Psoas muscle (tissue), 8 donors: ENCODE measurements around the gene UVSSA. TPM values are rescaled to one million over a fixed set of nuclear protein-coding genes. Genes with fewer than 3 reads are reported as not detected.

Experiments used
- ATAC-seq, 4 donors: fragments of 200-7000 bp; cut with Tn5 transposase; one replicate each; pipeline ENCODE4 v1.9.1; 2020; ENCODE audit warnings: moderate library complexity in 3 of 4, mild to moderate bottlenecking in 2 of 4
- DNase-seq, 2 donors: peaks; one replicate each; pipeline ENCODE4 v3.0.0-alpha.2; 2020
- H3K27ac ChIP-seq: fragments of 200-600 bp; one replicate; pipeline ENCODE4 v1.8.0; 2022
- H3K27me3 ChIP-seq, 3 donors: fragments of 200-600 bp in 1 of 3; one replicate each; pipeline versions ENCODE4 v1.6.1 to v1.8.0; 2013 to 2022; ENCODE audit warnings: low read length in 2 of 3, mild to moderate bottlenecking in 2 of 3, moderate library complexity in 1 of 3; ENCODE audit not compliant: insufficient read depth in 3 of 3
- H3K36me3 ChIP-seq, 2 donors: fragments of 200-600 bp in 1 of 2; one replicate each; pipeline versions ENCODE4 v1.6.1 to v1.8.0; 2013 to 2022; ENCODE audit warnings: low read depth in 1 of 2, mild to moderate bottlenecking in 1 of 2, moderate library complexity in 1 of 2; ENCODE audit not compliant: insufficient read depth in 1 of 2
- H3K4me1 ChIP-seq: fragments of 200-600 bp; one replicate; pipeline ENCODE4 v1.8.0; 2022
- H3K4me3 ChIP-seq: fragments of 200-600 bp; one replicate; pipeline ENCODE4 v1.8.0; 2022; ENCODE audit warnings: mild to moderate bottlenecking
- H3K9me3 ChIP-seq: fragments of 200-600 bp; one replicate; pipeline ENCODE4 v1.8.0; 2022
- WGBS, 3 donors: extraction: QIAGEN DNeasy Blood & Tissue Kit; methylation state at CpG; one replicate each; pipeline versions ENCODE4 v1.1.6 to v1.1.7; 2013; 5-methylcytosine and 5-hydroxymethylcytosine counted together
- intact Hi-C, 2 donors: fragments of 100-400 bp; cut with DNase I; formaldehyde crosslinking; loops; one replicate each; pipeline versions ENCODE4 v1.11.0 to v1.14.2; 2022
- polyA plus RNA-seq, 3 donors: library from polyadenylated mRNA; stranded (reverse); fragments of 200-250 nt; gene quantifications; one replicate each; pipeline ENCODE4 v1.2.3, GENCODE V29; 2013
- total RNA-seq, 4 donors: library from RNA; stranded (reverse); fragmentation: NEBNext Ultra II Directional in 2 of 4; extraction: Animal tissue kit (Norgen Biotek cat#: 25700) in 2 of 4; gene quantifications; one replicate each; pipeline versions ENCODE4 v1.2.1 to v1.2.4, GENCODE V29; 2021 to 2023
- TF ChIP-seq, protein P1 (sequence below): fragments of 200-600 bp; IDR thresholded peaks from one replicate; pipeline ENCODE4 v1.8.0; 2022; ENCODE audit warnings: antibody characterized with exemption
- donor health status: healthy with polysubstance abuse.
- donor health status: DM: no; HTN: no; CAD: no; lungs with moderate emphysema.
- donor health status: Bipolar disorder and iron deficiency.
- donor health status: healthy.
- donor health status: DM: yes; HTN: yes; CAD: no.
- donor health status: DM: no; HTN: no; CAD: no.
- donor health status: DM: no; HTN: no; CAD: no.
- donor health status: DM: yes; HTN: yes; CAD: no.

UVSSA gene
- total and polyA plus RNA-seq, 7 donors = 1.9 to 9.4 (median 7.7) TPM

DNA sequence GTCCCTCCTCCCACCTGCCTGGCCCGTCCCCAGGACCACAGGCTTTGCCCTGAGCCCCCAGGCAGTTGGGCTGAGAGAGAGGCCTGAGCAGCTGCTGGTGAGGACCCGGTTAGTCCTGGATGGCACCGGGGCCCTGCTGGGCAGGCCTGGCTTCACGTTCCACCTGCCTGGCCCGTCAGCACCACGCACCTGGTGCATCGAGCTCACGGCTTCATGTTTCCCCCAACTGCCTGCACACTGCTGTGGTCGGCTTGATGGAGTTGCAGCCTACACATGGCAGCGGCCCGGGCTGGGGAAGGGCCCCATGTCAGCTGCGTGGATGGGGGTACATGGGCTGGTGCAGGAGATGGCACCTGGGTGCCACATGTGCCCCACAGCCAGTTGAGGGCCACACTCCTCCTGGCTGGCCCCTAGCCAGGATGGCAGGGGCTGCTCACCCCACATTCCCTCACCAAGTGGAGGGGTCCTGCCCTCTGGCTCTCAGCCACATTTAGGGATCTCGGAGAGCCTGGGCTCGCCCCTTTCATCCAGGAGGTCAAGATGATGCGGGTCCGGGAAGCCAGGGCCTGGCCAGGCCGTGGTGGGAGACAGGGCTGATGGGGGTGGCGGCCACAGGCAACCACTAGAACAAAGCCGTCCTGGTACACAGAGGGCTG lies 30.7 kb downstream of the UVSSA start:
- H3K9me3 ChIP-seq = no peaks in the 10 kb centered on the region
- no peak overlapping the region for H3K27ac ChIP-seq
- no peak overlapping the region for H3K4me3 ChIP-seq
- H3K4me1 ChIP-seq = no peaks in the 10 kb centered on the region
- H3K27me3 ChIP-seq = no peaks in the 10 kb centered on the region
- DNase-seq (peak in 1 of 2 donors; percentile 10), ATAC-seq (no peak)
- 72 to 77% (median 76%) methylated on average over 19 of the region's 19 CpGs for WGBS, 3 donors
- intact Hi-C loops = no loop called here
- peaks cover 0 to 34% of the 10 kb centered on the region in 2 donors for H3K36me3 ChIP-seq
- TF ChIP-seq, protein P1, sequence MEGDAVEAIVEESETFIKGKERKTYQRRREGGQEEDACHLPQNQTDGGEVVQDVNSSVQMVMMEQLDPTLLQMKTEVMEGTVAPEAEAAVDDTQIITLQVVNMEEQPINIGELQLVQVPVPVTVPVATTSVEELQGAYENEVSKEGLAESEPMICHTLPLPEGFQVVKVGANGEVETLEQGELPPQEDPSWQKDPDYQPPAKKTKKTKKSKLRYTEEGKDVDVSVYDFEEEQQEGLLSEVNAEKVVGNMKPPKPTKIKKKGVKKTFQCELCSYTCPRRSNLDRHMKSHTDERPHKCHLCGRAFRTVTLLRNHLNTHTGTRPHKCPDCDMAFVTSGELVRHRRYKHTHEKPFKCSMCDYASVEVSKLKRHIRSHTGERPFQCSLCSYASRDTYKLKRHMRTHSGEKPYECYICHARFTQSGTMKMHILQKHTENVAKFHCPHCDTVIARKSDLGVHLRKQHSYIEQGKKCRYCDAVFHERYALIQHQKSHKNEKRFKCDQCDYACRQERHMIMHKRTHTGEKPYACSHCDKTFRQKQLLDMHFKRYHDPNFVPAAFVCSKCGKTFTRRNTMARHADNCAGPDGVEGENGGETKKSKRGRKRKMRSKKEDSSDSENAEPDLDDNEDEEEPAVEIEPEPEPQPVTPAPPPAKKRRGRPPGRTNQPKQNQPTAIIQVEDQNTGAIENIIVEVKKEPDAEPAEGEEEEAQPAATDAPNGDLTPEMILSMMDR = no peak

DNA sequence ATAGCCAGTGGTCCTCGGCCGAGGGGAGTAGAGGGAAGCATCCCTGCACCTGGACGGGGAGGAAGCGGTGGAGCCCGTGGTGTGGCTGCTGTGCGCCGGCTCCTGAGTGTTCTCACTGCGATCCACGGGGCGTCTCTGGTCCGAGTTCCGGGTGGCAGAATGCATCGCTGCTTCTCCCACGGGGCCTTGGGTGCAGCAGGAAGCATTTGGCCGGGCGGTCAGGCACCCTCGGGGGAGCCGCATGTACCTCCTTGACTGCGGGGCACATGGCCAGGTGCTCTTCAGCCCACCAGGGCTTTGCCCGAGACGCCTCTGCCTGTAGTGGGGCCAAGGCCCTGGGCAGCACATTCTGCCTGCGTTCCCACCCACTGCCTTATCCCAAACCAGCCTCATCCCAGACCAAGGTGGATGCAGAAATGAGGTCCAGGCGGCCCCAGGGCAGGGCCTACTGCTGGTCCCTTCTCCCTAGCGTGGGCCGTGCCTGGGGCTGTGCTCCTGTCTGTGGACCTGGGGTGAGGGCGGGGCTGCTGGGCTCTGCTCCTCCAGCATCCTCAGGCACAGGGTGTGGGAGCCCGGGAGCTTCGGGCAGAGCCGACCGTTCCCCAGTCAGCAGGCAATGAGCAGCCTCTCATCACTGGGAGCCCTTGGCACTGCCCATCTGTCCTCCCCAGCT lies 31.7 kb downstream of the UVSSA start:
- ATAC-seq (no peak), DNase-seq (peak; percentile 10 to 46)
- Histone ChIP-seq H3K36me3 (peaks cover 0 to 33% of the 10 kb centered on the region in 2 donors), H3K27me3 (no peaks in the 10 kb centered on the region), H3K9me3 (no peaks in the 10 kb centered on the region), H3K4me1 (no peaks in the 10 kb centered on the region), H3K27ac (no peak overlapping the region), H3K4me3 (no peak overlapping the region)
- TF ChIP-seq, protein P1 = no peak
- 89 to 93% (median 90%) methylated on average over 29 to 30 of the region's 30 CpGs for WGBS, 3 donors
- intact Hi-C loops = no loop called here

DNA sequence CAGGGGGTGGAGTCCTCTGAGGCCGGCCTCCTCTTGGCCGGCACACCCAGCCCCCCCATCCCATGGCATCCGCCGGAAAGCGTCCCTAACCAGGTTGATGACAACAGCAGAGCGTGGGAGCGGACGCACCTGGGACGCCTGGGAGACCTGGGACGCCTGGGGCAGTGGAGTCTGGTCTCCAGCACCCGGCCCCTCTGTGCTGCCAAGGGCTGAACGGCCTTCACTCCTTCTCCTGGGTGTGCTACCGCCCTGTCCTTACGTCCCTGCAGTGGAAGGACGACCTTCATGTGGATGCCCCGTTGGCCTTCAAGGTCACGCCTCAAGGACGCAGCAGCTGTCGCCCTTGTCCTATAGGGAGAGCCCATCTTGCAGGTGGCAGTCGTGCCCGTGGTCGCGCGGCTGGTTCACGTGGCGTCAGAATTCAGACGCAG lies 32.4 kb downstream of the UVSSA start:
- DNase-seq = peak in 1 of 2 donors; percentile 10
- intact Hi-C loops = no loop called here
- no peak overlapping the region for H3K4me3 ChIP-seq
- H3K4me1 ChIP-seq = no peaks in the 10 kb centered on the region
- ATAC-seq = no peak
- TF ChIP-seq, protein P1 = no peak
- no peak overlapping the region for H3K27ac ChIP-seq
- H3K9me3 ChIP-seq = no peaks in the 10 kb centered on the region
- H3K36me3 ChIP-seq = peaks cover 0 to 35% of the 10 kb centered on the region in 2 donors
- no peaks in the 10 kb centered on the region for H3K27me3 ChIP-seq
- 87 to 92% (median 92%) methylated on average over 26 of the region's 27 CpGs for WGBS, 3 donors

DNA sequence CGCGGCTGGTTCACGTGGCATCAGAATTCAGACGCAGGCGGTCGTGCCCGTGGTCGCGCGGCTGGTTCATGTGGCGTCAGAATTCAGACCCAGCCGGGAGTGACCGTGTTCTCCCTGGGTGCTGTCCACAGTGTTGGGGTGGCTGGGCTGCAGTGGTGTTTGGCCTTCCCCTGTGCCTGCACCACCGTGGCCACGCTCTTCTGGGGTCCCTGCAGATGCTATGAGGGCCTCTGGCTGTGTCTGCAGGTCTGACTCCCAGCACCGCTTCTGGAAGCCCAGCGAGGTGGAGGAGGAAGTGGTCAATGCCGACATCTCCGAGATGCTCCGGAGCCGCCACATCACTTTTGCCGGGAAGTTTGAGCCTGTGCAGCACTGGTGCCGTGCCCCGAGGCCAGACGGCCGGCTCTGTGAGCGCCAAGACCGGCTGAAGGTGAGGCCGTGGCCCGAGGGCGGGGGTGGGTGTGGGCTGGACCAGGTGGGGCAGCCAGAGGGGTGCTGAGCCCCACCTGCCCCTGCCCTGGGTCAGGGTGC lies 32.9 kb downstream of the UVSSA start:
- TF ChIP-seq, protein P1 = no peak
- no peak for ATAC-seq
- intact Hi-C loops = no loop called here
- peaks cover 0 to 37% of the 10 kb centered on the region in 2 donors for H3K36me3 ChIP-seq
- DNase-seq = peak in 1 of 2 donors; percentile 44
- H3K27me3 ChIP-seq = no peaks in the 10 kb centered on the region
- no peak overlapping the region for H3K27ac ChIP-seq
- H3K9me3 ChIP-seq = no peaks in the 10 kb centered on the region
- no peak overlapping the region for H3K4me3 ChIP-seq
- 88 to 96% (median 90%) methylated on average over 20 to 31 of the region's 31 CpGs for WGBS, 3 donors
- H3K4me1 ChIP-seq = no peaks in the 10 kb centered on the region
